Iris pigment epithelial cell (primary cell): ENCODE results near the gene ADGRG6.

Experiments
- DNase-seq: peaks from one replicate; pipeline ENCODE4 v3.0.0-alpha.2; 2011; ENCODE audit warnings: low read depth

ADGRG6 gene

GRCh38 chr6:142485256-142485655 lies 183.4 kb downstream of the ADGRG6 start:
- peak; percentile 66 for DNase-seq

- no peak for DNase-seq
Measured at GRCh38 chr6:142489722-142490610, 188.2 kb downstream of the ADGRG6 start.
